Neural progenitor cell (in vitro differentiated cells): ENCODE results near the gene STX2. TPM values are rescaled to one million over a fixed set of nuclear protein-coding genes. Genes with fewer than 3 reads are reported as not detected.

Experiments used
- DNase-seq: peaks from one replicate; pipeline ENCODE4 v3.0.0-alpha.2; 2016; ENCODE audit warnings: low spot score
- H2AFZ ChIP-seq: fragments of 200-600 bp; sonication (generic); replicated peaks from 2 replicates; pipeline ENCODE4 v1.6.1; 2016; ENCODE audit warnings: antibody characterized with exemption
- H3F3A ChIP-seq: fragments of 200-600 bp; sonication (generic); 2 replicates; pipeline ENCODE4 v1.6.1; 2016; ENCODE audit warnings: antibody characterized with exemption, low read depth
- H3K27ac ChIP-seq: fragments of 200-600 bp; sonication (generic); 2 replicates; pipeline ENCODE4 v1.5.1; 2016; ENCODE audit warnings: mild to moderate bottlenecking
- H3K27me3 ChIP-seq: fragments of 200-600 bp; sonication (generic); 2 replicates; pipeline ENCODE4 v1.6.1; 2016; ENCODE audit warnings: mild to moderate bottlenecking, moderate library complexity
- H3K36me3 ChIP-seq: fragments of 200-600 bp; sonication (generic); 2 replicates; pipeline ENCODE4 v1.5.1; 2016
- H3K4me1 ChIP-seq: fragments of 200-600 bp; sonication (generic); 2 replicates; pipeline ENCODE4 v1.6.1; 2016; ENCODE audit warnings: mixed run types
- H3K4me2 ChIP-seq: fragments of 200-600 bp; sonication (generic); 2 replicates; pipeline ENCODE4 v1.6.1; 2016
- H3K4me3 ChIP-seq: fragments of 200-600 bp; sonication (generic); 2 replicates; pipeline ENCODE4 v1.5.1; 2016
- H3K79me2 ChIP-seq: fragments of 200-600 bp; sonication (generic); 2 replicates; pipeline ENCODE4 v1.6.1; 2016; ENCODE audit warnings: low read depth
- H3K9ac ChIP-seq: fragments of 200-600 bp; sonication (generic); 2 replicates; pipeline ENCODE4 v1.6.1; 2016
- H3K9me3 ChIP-seq: fragments of 200-600 bp; sonication (generic); 2 replicates; pipeline ENCODE4 v1.5.1; 2016; ENCODE audit warnings: low read depth
- H4K20me1 ChIP-seq: fragments of 200-600 bp; sonication (generic); 2 replicates; pipeline ENCODE4 v1.6.1; 2016; ENCODE audit warnings: low read depth
- H3K27ac Mint-ChIP-seq: 3 replicates; pipeline ENCODE4 v1.8.0; 2021; ENCODE audit warnings: mixed read lengths
- H3K27me3 Mint-ChIP-seq: 2 replicates; pipeline ENCODE4 v1.8.0; 2022; ENCODE audit warnings: low read depth, mild to moderate bottlenecking, inconsistent platforms, moderate library complexity, mixed read lengths; ENCODE audit not compliant: insufficient read depth
- H3K36me3 Mint-ChIP-seq: 3 replicates; pipeline ENCODE4 v1.8.0; 2021; ENCODE audit warnings: mixed read lengths
- H3K4me1 Mint-ChIP-seq: 3 replicates; pipeline ENCODE4 v1.8.0; 2021; ENCODE audit warnings: mixed read lengths
- H3K4me3 Mint-ChIP-seq: 3 replicates; pipeline ENCODE4 v1.8.0; 2021; ENCODE audit warnings: mild to moderate bottlenecking, moderate library complexity, mixed read lengths
- H3K9me3 Mint-ChIP-seq: 3 replicates; pipeline ENCODE4 v1.8.0; 2020; ENCODE audit warnings: mixed read lengths
- EZH2 ChIP-seq: fragments of 200-600 bp; sonication (generic); IDR thresholded peaks from 2 replicates; pipeline ENCODE4 v1.6.1; 2017; ENCODE audit warnings: antibody characterized with exemption, mild to moderate bottlenecking, moderate library complexity
- EZH2phosphoT487 ChIP-seq: fragments of 200-600 bp; sonication (generic); IDR thresholded peaks from 2 replicates; pipeline ENCODE4 v1.6.1; 2017; ENCODE audit warnings: antibody characterized with exemption
- total RNA-seq: library from RNA; depleted of rRNA; stranded (reverse); fragments of >200 nt; gene quantifications from 2 replicates; pipeline ENCODE4 v1.2.3, GENCODE V29; 2015; ENCODE audit warnings: low replicate concordance
- TF ChIP-seq, protein P1 (sequence below): fragments of 200-600 bp; sonication (generic); IDR thresholded peaks from 2 replicates; pipeline ENCODE4 v1.5.1; 2017; ENCODE audit warnings: antibody characterized with exemption, mild to moderate bottlenecking

Gene STX2
- total RNA-seq, 1 donor from 2014 or later: 44.0 TPM

DNA sequence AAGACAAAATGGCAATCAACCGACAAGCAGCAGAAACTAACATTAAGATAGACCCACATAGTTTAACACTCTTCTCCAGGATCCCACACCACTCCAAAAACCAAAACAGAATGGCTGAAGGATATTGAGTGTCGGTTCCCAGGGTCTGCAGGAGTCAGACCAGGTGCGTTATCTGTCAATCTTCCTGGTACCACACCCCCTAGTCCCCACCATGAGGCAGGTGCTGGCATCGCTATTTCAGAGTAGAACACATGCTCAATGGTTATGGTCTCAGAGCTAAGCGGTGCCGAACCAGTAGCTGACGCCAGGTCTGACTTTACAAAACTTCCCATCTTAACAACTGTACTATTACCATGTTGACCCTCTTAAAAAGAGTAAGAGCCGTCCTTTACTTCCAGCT is 10.2 kb downstream of the STX2 start:
- no peaks in the 10 kb centered on the region for H3K9me3 Mint-ChIP-seq
- Histone ChIP-seq H4K20me1 (peaks cover 31% of the 10 kb centered on the region), H3F3A (no peaks in the 10 kb centered on the region), H3K9me3 (no peaks in the 10 kb centered on the region), H3K27ac (no peak overlapping the region), H3K4me3 (no peak overlapping the region), H3K4me1 (peaks cover 25% of the 10 kb centered on the region), H3K9ac (no peak overlapping the region), H3K4me2 (no peak overlapping the region), H3K79me2 (peaks cover 44% of the 10 kb centered on the region), H3K36me3 (no peaks in the 10 kb centered on the region), H3K27me3 (no peaks in the 10 kb centered on the region), H2AFZ (no peak overlapping the region)
- TF ChIP-seq, protein P1, sequence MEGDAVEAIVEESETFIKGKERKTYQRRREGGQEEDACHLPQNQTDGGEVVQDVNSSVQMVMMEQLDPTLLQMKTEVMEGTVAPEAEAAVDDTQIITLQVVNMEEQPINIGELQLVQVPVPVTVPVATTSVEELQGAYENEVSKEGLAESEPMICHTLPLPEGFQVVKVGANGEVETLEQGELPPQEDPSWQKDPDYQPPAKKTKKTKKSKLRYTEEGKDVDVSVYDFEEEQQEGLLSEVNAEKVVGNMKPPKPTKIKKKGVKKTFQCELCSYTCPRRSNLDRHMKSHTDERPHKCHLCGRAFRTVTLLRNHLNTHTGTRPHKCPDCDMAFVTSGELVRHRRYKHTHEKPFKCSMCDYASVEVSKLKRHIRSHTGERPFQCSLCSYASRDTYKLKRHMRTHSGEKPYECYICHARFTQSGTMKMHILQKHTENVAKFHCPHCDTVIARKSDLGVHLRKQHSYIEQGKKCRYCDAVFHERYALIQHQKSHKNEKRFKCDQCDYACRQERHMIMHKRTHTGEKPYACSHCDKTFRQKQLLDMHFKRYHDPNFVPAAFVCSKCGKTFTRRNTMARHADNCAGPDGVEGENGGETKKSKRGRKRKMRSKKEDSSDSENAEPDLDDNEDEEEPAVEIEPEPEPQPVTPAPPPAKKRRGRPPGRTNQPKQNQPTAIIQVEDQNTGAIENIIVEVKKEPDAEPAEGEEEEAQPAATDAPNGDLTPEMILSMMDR: no peak
- TF ChIP-seq EZH2: no peak
- TF ChIP-seq EZH2phosphoT487: no peak
- H3K36me3 Mint-ChIP-seq: peaks cover 6% of the 10 kb centered on the region
- peaks cover 23% of the 10 kb centered on the region for H3K4me1 Mint-ChIP-seq
- no peak overlapping the region for H3K27ac Mint-ChIP-seq
- H3K27me3 Mint-ChIP-seq: peaks cover 5% of the 10 kb centered on the region
- H3K4me3 Mint-ChIP-seq: no peak overlapping the region
- DNase-seq: no peak

DNA sequence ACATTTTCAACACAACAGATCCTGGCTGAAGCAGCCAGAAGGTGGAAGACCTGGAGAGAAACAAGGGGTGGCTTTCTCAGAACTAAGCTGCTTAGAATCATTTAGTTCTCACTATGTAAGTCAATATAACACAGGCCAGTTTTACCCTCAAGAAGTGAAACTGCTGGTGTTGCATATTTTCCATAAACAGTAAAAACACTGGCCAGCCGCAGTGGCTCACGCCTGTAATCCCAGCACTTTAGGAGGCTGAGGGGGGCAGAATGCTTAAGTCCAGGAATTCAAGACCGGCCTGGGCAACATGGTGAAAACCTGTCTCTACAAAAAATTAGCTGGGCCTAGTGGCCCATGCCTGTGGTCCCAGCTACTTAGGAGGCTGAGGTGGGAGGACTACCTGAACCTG is 11.6 kb downstream of the STX2 start:
- H3K9ac ChIP-seq: no peak overlapping the region
- H3F3A ChIP-seq: no peaks in the 10 kb centered on the region
- H3K9me3 Mint-ChIP-seq: no peaks in the 10 kb centered on the region
- no peak for DNase-seq
- H3K4me1 Mint-ChIP-seq: peaks cover 17% of the 10 kb centered on the region
- no peak overlapping the region for H2AFZ ChIP-seq
- H3K27me3 ChIP-seq: no peaks in the 10 kb centered on the region
- no peaks in the 10 kb centered on the region for H3K36me3 ChIP-seq
- peaks cover 29% of the 10 kb centered on the region for H3K79me2 ChIP-seq
- peaks cover 25% of the 10 kb centered on the region for H3K4me1 ChIP-seq
- H3K4me3 Mint-ChIP-seq: no peak overlapping the region
- TF ChIP-seq EZH2 (no peak), EZH2phosphoT487 (no peak)
- TF ChIP-seq, protein P1: no peak
- peaks cover 13% of the 10 kb centered on the region for H3K36me3 Mint-ChIP-seq
- H3K4me3 ChIP-seq: no peak overlapping the region
- no peaks in the 10 kb centered on the region for H3K9me3 ChIP-seq
- no peak overlapping the region for H3K4me2 ChIP-seq
- no peak overlapping the region for H3K27ac ChIP-seq
- H4K20me1 ChIP-seq: peaks cover 18% of the 10 kb centered on the region
- no peak overlapping the region for H3K27ac Mint-ChIP-seq
- H3K27me3 Mint-ChIP-seq: peaks cover 2% of the 10 kb centered on the region

DNA sequence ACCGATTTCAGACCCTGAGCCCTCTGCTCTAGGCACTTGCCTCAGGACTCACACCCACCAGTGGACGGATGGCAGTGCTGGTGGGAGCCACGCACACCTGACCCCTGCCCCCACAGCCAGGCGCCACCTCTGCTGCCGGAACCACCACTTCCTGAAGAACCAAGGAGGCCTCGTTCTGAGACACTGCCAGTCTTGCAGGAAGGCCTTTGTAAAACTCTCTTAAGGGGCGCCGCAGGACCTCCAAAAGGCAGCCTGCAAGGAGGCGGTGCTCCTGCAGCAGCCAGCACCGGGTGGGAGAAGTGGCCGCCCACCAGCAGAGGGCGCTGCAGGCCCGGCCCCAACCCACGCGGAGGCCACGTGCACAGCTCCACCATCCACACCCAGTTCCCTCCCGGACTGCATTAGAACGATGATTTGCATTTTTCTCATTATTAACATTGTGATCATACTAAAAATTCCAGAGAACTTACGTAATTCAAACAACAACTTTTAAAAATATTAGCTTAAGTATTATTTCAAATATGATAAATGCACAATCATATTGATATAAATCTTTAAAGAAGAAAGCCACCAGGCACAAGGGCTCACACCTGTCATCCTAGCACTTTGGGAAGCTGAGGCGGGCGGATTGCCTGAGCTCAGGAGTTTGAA is 12.8 kb downstream of the STX2 start:
- DNase-seq: peak; percentile 57
- H3K4me1 Mint-ChIP-seq: peaks cover 12% of the 10 kb centered on the region

More for the DNA sequence above, 12.8 kb downstream of the STX2 start:
- Histone ChIP-seq H4K20me1 (peaks cover 10% of the 10 kb centered on the region), H3K36me3 (no peaks in the 10 kb centered on the region), H2AFZ (no peak overlapping the region), H3K27me3 (no peaks in the 10 kb centered on the region), H3K9me3 (no peaks in the 10 kb centered on the region), H3K4me2 (no peak overlapping the region), H3F3A (no peaks in the 10 kb centered on the region), H3K9ac (no peak overlapping the region), H3K4me3 (no peak overlapping the region), H3K4me1 (peaks cover 21% of the 10 kb centered on the region), H3K27ac (no peak overlapping the region), H3K79me2 (peaks cover 18% of the 10 kb centered on the region)
- H3K36me3 Mint-ChIP-seq: peaks cover 13% of the 10 kb centered on the region
- no peak overlapping the region for H3K4me3 Mint-ChIP-seq
- peaks cover 2% of the 10 kb centered on the region for H3K27me3 Mint-ChIP-seq
- no peaks in the 10 kb centered on the region for H3K9me3 Mint-ChIP-seq
- TF ChIP-seq EZH2: no peak
- TF ChIP-seq, protein P1: peak; percentile 76
- H3K27ac Mint-ChIP-seq: no peak overlapping the region
